A673 (cell line): ENCODE results near the gene FADS3. TPM values are rescaled to one million over a fixed set of nuclear protein-coding genes. Genes with fewer than 3 reads are reported as not detected.

Source experiments
- BruUV-seq: library from RNA; stranded (reverse); fragments of 400-500 nt; replicated peaks from 2 replicates; lab custom pipeline; 2021; lab: Mats Ljungman, UMichigan
- CTCF ChIA-PET: fragments of 300-600 bp; sonication (Branson Sonifier 250); formaldehyde crosslinking; loops from one replicate; lab custom pipeline; 2022; ENCODE audit warnings: antibody characterized with exemption; lab: Charles Lee
- POLR2A ChIA-PET: fragments of 300-600 bp; sonication (Branson Sonifier 250); formaldehyde crosslinking; loops from one replicate; lab custom pipeline; 2022; ENCODE audit warnings: antibody characterized with exemption; ENCODE audit not compliant: low non-redundant PET; lab: Charles Lee
- DNase-seq: peaks from one replicate; pipeline ENCODE4 v3.0.0-alpha.2; 2015; ENCODE audit warnings: low spot score
- H3K27ac ChIP-seq: fragments of 200-600 bp; sonication (generic); 2 replicates; pipeline ENCODE4 v1.5.1; 2016; ENCODE audit warnings: mixed run types, low read depth, mild to moderate bottlenecking, mixed read lengths, antibody characterized with exemption, low read length; ENCODE audit not compliant: poor library complexity, severe bottlenecking
- H3K27me3 ChIP-seq: fragments of 200-600 bp; sonication (generic); replicated peaks from 2 replicates; pipeline ENCODE4 v1.6.1; 2017; ENCODE audit warnings: mixed run types, low read depth, mild to moderate bottlenecking, mixed read lengths, antibody characterized with exemption, low read length; ENCODE audit not compliant: insufficient read depth, poor library complexity
- H3K36me3 ChIP-seq: fragments of 200-600 bp; sonication (generic); 2 replicates; pipeline ENCODE4 v1.6.1; 2016; ENCODE audit warnings: mixed run types, mild to moderate bottlenecking, mixed read lengths, antibody characterized with exemption, low read length; ENCODE audit not compliant: insufficient read depth, poor library complexity, severe bottlenecking
- H3K4me1 ChIP-seq: fragments of 200-600 bp; sonication (generic); 2 replicates; pipeline ENCODE4 v1.6.1; 2017; ENCODE audit warnings: mixed run types, mild to moderate bottlenecking, mixed read lengths, antibody characterized with exemption, low read length; ENCODE audit not compliant: insufficient read depth, poor library complexity, severe bottlenecking
- H3K4me3 ChIP-seq: fragments of 200-600 bp; sonication (generic); 2 replicates; pipeline ENCODE4 v1.5.1; 2016; ENCODE audit warnings: low read depth, mixed run types, mild to moderate bottlenecking, mixed read lengths, low read length; ENCODE audit not compliant: poor library complexity, severe bottlenecking
- H3K9me3 ChIP-seq: fragments of 200-600 bp; sonication (generic); 2 replicates; pipeline ENCODE4 v1.6.1; 2016; ENCODE audit warnings: mixed run types, low read depth, mild to moderate bottlenecking, mixed read lengths, antibody characterized with exemption, low read length; ENCODE audit not compliant: poor library complexity, severe bottlenecking
- EZH2 ChIP-seq: fragments of 200-600 bp; sonication (generic); IDR thresholded peaks from 2 replicates; pipeline ENCODE4 v1.6.1; 2017; ENCODE audit warnings: borderline replicate concordance, low read depth, mild to moderate bottlenecking, mixed read lengths, antibody characterized with exemption, low read length; ENCODE audit not compliant: poor library complexity, severe bottlenecking
- intact Hi-C: fragments of 100-400 bp; cut with micrococcal nuclease; formaldehyde crosslinking; loops from one replicate; pipeline ENCODE4 v1.10.0; 2022; ENCODE audit not compliant: unreplicated experiment
- total RNA-seq: library from RNA; stranded (reverse); gene quantifications from 2 replicates; pipeline ENCODE4 v1.2.3, GENCODE V29; 2021
- TF ChIP-seq, protein P1 (sequence below): fragments of 300-800, 200-600 bp; sonication (generic); conservative IDR thresholded peaks from 2 replicates; pipeline ENCODE4 v1.5.1; 2017; ENCODE audit warnings: low read depth, mild to moderate bottlenecking, antibody characterized with exemption, low read length, moderate library complexity, mixed read lengths

The FADS3 gene
- total RNA-seq, 1 experiment from 2014 or later, result 23.3 TPM

GRCh38 chr11:61912991-61913698 is 21.8 kb upstream of the FADS3 start:
- POLR2A ChIA-PET, result no interaction called here
- CTCF ChIA-PET, result interaction anchor here (1.7 kb wide), 1 partner anchor 169 kb away, joined by 4 read pairs; no protein-coding TSS in a partner anchor

DNA sequence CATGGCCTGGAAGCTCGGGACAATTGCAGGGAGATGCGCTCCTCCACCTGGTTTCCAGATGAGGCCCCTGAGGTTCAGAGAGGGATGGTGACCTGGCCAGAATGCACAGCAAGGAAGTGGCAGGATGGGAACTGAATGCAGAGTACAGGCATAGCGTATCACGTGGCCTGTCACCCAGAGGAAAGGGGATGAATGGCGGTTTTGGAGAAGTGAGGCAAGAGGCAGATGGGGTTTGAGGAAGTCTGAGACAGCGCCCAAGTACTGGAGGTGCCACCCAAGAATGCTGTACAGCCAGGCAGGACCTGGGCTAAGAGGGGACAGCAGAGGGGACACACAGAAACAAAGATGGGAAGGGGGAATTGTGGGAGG is 21.2 kb upstream of the FADS3 start:
- BruUV-seq, result no TSS peak
- DNase-seq, result no peak
- Histone ChIP-seq H3K27ac (no peak overlapping the region), H3K27me3 (no peaks in the 10 kb centered on the region), H3K4me1 (no peaks in the 10 kb centered on the region), H3K4me3 (no peak overlapping the region), H3K36me3 (no peaks in the 10 kb centered on the region), H3K9me3 (no peaks in the 10 kb centered on the region)
- ChIA-PET CTCF (interaction anchor here (0.6 kb wide), 1 partner anchor 21 kb away, joined by 3 read pairs; no protein-coding TSS in a partner anchor), POLR2A (no interaction called here)
- intact Hi-C loops, result no loop called here
- TF ChIP-seq, protein P1, sequence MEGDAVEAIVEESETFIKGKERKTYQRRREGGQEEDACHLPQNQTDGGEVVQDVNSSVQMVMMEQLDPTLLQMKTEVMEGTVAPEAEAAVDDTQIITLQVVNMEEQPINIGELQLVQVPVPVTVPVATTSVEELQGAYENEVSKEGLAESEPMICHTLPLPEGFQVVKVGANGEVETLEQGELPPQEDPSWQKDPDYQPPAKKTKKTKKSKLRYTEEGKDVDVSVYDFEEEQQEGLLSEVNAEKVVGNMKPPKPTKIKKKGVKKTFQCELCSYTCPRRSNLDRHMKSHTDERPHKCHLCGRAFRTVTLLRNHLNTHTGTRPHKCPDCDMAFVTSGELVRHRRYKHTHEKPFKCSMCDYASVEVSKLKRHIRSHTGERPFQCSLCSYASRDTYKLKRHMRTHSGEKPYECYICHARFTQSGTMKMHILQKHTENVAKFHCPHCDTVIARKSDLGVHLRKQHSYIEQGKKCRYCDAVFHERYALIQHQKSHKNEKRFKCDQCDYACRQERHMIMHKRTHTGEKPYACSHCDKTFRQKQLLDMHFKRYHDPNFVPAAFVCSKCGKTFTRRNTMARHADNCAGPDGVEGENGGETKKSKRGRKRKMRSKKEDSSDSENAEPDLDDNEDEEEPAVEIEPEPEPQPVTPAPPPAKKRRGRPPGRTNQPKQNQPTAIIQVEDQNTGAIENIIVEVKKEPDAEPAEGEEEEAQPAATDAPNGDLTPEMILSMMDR, result no peak
- TF ChIP-seq EZH2, result no peak

More at GRCh38 chr11:61912991-61913698, 21.8 kb upstream of the FADS3 start:
- DNase-seq, result no peak
- H3K27ac ChIP-seq, result no peak overlapping the region
- no TSS peak for BruUV-seq
- H3K4me3 ChIP-seq, result no peak overlapping the region
- no peaks in the 10 kb centered on the region for H3K27me3 ChIP-seq
- peaks cover 4% of the 10 kb centered on the region for H3K4me1 ChIP-seq
- H3K9me3 ChIP-seq, result no peaks in the 10 kb centered on the region
- no peak for TF ChIP-seq EZH2
- TF ChIP-seq, protein P1, result no peak
- H3K36me3 ChIP-seq, result no peaks in the 10 kb centered on the region
- intact Hi-C loops, result no loop called here

GRCh38 chr11:61911701-61912529 is 20.6 kb upstream of the FADS3 start:
- TF ChIP-seq, protein P1, result no peak
- no peak for TF ChIP-seq EZH2
- CTCF ChIA-PET, result interaction anchor here (0.6 kb wide), 1 partner anchor 22 kb away, joined by 3 read pairs; no protein-coding TSS in a partner anchor
- no TSS peak for BruUV-seq
- no peaks in the 10 kb centered on the region for H3K9me3 ChIP-seq
- POLR2A ChIA-PET, result no interaction called here
- H3K4me1 ChIP-seq, result no peaks in the 10 kb centered on the region
- intact Hi-C loops, result no loop called here
- no peaks in the 10 kb centered on the region for H3K27me3 ChIP-seq
- H3K36me3 ChIP-seq, result no peaks in the 10 kb centered on the region
- no peak overlapping the region for H3K27ac ChIP-seq
- DNase-seq, result no peak
- no peak overlapping the region for H3K4me3 ChIP-seq
